ENCODE results near the gene ISYNA1. TPM values are rescaled to one million over a fixed set of nuclear protein-coding genes. Genes with fewer than 3 reads are reported as not detected.

ISYNA1 gene
- total and polyA plus RNA-seq, 4 donors, result 42.1 to 535 (median 71.3) TPM

GRCh38 chr19:18399008-18399407 is 38.9 kb downstream of the ISYNA1 start:
- H3K27me3 ChIP-seq (ENCODE audit: control insufficient read depth in 1 of 2, insufficient read depth in 2 of 2, low read length in 1 of 2), result no peaks in the 10 kb centered on the region
- no peak overlapping the region for H3K4me3 ChIP-seq (ENCODE audit: low read length in 2 of 2)
- H3K27ac ChIP-seq (ENCODE audit: low read depth in 1 of 2, low read length in 2 of 2), result no peak overlapping the region
- whole genome bisulfite sequencing, 2 donors, result 39% methylated on average over 6 of the region's 6 CpGs
- no peaks in the 10 kb centered on the region for H3K36me3 ChIP-seq (ENCODE audit: control insufficient read depth in 1 of 2, insufficient read depth in 2 of 2, low read length in 1 of 2)
- intact Hi-C loops (cut with DNase I), result no loop called here
- ATAC-seq (ENCODE audit: low FRiP score), result no peak
- H3K4me1 ChIP-seq (ENCODE audit: control insufficient read depth in 1 of 2, insufficient read depth in 2 of 2, low read length in 2 of 2), result no peaks in the 10 kb centered on the region
- DNase-seq, result peak in 1 of 2 donors; percentile 81
- no peaks in the 10 kb centered on the region for H3K9me3 ChIP-seq (ENCODE audit: control insufficient read depth, low read length)

- intact Hi-C loops (cut with DNase I), result no loop called here
- peak in 1 of 2 donors; percentile 84 for DNase-seq
- H3K4me1 ChIP-seq (ENCODE audit: control insufficient read depth in 1 of 2, insufficient read depth in 2 of 2, low read length in 2 of 2), result no peaks in the 10 kb centered on the region
- H3K4me3 ChIP-seq (ENCODE audit: low read length in 2 of 2), result no peak within 1 kb of the TSS
- WGBS, 2 donors, result 20 to 21% methylated on average over 33 of the region's 33 CpGs
- H3K27ac ChIP-seq (ENCODE audit: low read depth in 1 of 2, low read length in 2 of 2), result no peak within 1 kb of the TSS
- H3K9me3 ChIP-seq (ENCODE audit: control insufficient read depth, low read length), result no peaks in the 10 kb centered on the region
- H3K27me3 ChIP-seq (ENCODE audit: control insufficient read depth in 1 of 2, insufficient read depth in 2 of 2, low read length in 1 of 2), result no peaks in the 10 kb centered on the region
- ATAC-seq (ENCODE audit: low FRiP score), result peak; percentile 63
- H3K36me3 ChIP-seq (ENCODE audit: control insufficient read depth in 1 of 2, insufficient read depth in 2 of 2, low read length in 1 of 2), result no peaks in the 10 kb centered on the region
Observed at GRCh38 chr19:18397242-18398202, 40.4 kb downstream of the ISYNA1 start, which contains the start of gene LRRC25. TSS of gene LRRC25 (minus strand) at chr19:18397622. CDS start at chr19:18396963, 659 bp downstream.

- intact Hi-C loops (cut with DNase I), result no loop called here
- no peak for DNase-seq
- 60 to 64% methylated on average over 37 of the region's 37 CpGs for WGBS, 2 donors
- Histone ChIP-seq H3K27ac (ENCODE audit: low read depth in 1 of 2, low read length in 2 of 2) (no peak overlapping the region), H3K4me1 (ENCODE audit: control insufficient read depth in 1 of 2, insufficient read depth in 2 of 2, low read length in 2 of 2) (no peaks in the 10 kb centered on the region), H3K36me3 (ENCODE audit: control insufficient read depth in 1 of 2, insufficient read depth in 2 of 2, low read length in 1 of 2) (no peaks in the 10 kb centered on the region), H3K27me3 (ENCODE audit: control insufficient read depth in 1 of 2, insufficient read depth in 2 of 2, low read length in 1 of 2) (no peaks in the 10 kb centered on the region), H3K4me3 (ENCODE audit: low read length in 2 of 2) (no peak overlapping the region), H3K9me3 (ENCODE audit: control insufficient read depth, low read length) (no peaks in the 10 kb centered on the region)
- no peak for ATAC-seq (ENCODE audit: low FRiP score)
Observed at GRCh38 chr19:18396471-18397241, 41.3 kb downstream of the ISYNA1 start.

GRCh38 chr19:18393836-18394235 is 44.1 kb downstream of the ISYNA1 start:
- Histone ChIP-seq H3K9me3 (ENCODE audit: control insufficient read depth, low read length) (no peaks in the 10 kb centered on the region), H3K4me3 (ENCODE audit: low read length in 2 of 2) (no peak overlapping the region), H3K4me1 (ENCODE audit: control insufficient read depth in 1 of 2, insufficient read depth in 2 of 2, low read length in 2 of 2) (no peaks in the 10 kb centered on the region), H3K27me3 (ENCODE audit: control insufficient read depth in 1 of 2, insufficient read depth in 2 of 2, low read length in 1 of 2) (no peaks in the 10 kb centered on the region), H3K36me3 (ENCODE audit: control insufficient read depth in 1 of 2, insufficient read depth in 2 of 2, low read length in 1 of 2) (no peaks in the 10 kb centered on the region), H3K27ac (ENCODE audit: low read depth in 1 of 2, low read length in 2 of 2) (no peak overlapping the region)
- ATAC-seq (ENCODE audit: low FRiP score) (no peak), DNase-seq (peak in 1 of 2 donors; percentile 75)
- 66 to 67% methylated on average over 7 of the region's 7 CpGs for WGBS, 2 donors
- intact Hi-C loops (cut with DNase I), result no loop called here

GRCh38 chr19:18392926-18393325 is 45.0 kb downstream of the ISYNA1 start:
- no peaks in the 10 kb centered on the region for H3K9me3 ChIP-seq (ENCODE audit: control insufficient read depth, low read length)
- no peak overlapping the region for H3K4me3 ChIP-seq (ENCODE audit: low read length in 2 of 2)
- whole genome bisulfite sequencing, 2 donors, result 78 to 83% methylated on average over 5 of the region's 5 CpGs

GRCh38 chr19:18392417-18392816 is 45.5 kb downstream of the ISYNA1 start:
- ATAC-seq (ENCODE audit: low FRiP score) (no peak), DNase-seq (peak in 1 of 2 donors; percentile 82)
- no peaks in the 10 kb centered on the region for H3K9me3 ChIP-seq (ENCODE audit: control insufficient read depth, low read length)
- H3K4me3 ChIP-seq (ENCODE audit: low read length in 2 of 2), result no peak overlapping the region
- WGBS, 2 donors, result 51% methylated on average over 11 of the region's 11 CpGs
- no peaks in the 10 kb centered on the region for H3K27me3 ChIP-seq (ENCODE audit: control insufficient read depth in 1 of 2, insufficient read depth in 2 of 2, low read length in 1 of 2)
- no peaks in the 10 kb centered on the region for H3K36me3 ChIP-seq (ENCODE audit: control insufficient read depth in 1 of 2, insufficient read depth in 2 of 2, low read length in 1 of 2)
- no peak overlapping the region for H3K27ac ChIP-seq (ENCODE audit: low read depth in 1 of 2, low read length in 2 of 2)
- H3K4me1 ChIP-seq (ENCODE audit: control insufficient read depth in 1 of 2, insufficient read depth in 2 of 2, low read length in 2 of 2), result no peaks in the 10 kb centered on the region
- intact Hi-C loops (cut with DNase I), result no loop called here

More at GRCh38 chr19:18392926-18393325, 45.0 kb downstream of the ISYNA1 start:
- no peak for DNase-seq
- ATAC-seq (ENCODE audit: low FRiP score), result no peak
- Histone ChIP-seq H3K4me1 (ENCODE audit: control insufficient read depth in 1 of 2, insufficient read depth in 2 of 2, low read length in 2 of 2) (no peaks in the 10 kb centered on the region), H3K27me3 (ENCODE audit: control insufficient read depth in 1 of 2, insufficient read depth in 2 of 2, low read length in 1 of 2) (no peaks in the 10 kb centered on the region), H3K27ac (ENCODE audit: low read depth in 1 of 2, low read length in 2 of 2) (no peak overlapping the region), H3K36me3 (ENCODE audit: control insufficient read depth in 1 of 2, insufficient read depth in 2 of 2, low read length in 1 of 2) (no peaks in the 10 kb centered on the region)
- intact Hi-C loops (cut with DNase I), result no loop called here

- no peaks in the 10 kb centered on the region for H3K9me3 ChIP-seq (ENCODE audit: control insufficient read depth, low read length)
- no peaks in the 10 kb centered on the region for H3K4me1 ChIP-seq (ENCODE audit: control insufficient read depth in 1 of 2, insufficient read depth in 2 of 2, low read length in 2 of 2)
- DNase-seq, result no peak
- WGBS, 2 donors, result 76 to 82% methylated on average over 9 of the region's 9 CpGs
- ATAC-seq (ENCODE audit: low FRiP score), result no peak
- no peaks in the 10 kb centered on the region for H3K36me3 ChIP-seq (ENCODE audit: control insufficient read depth in 1 of 2, insufficient read depth in 2 of 2, low read length in 1 of 2)
- no peak overlapping the region for H3K27ac ChIP-seq (ENCODE audit: low read depth in 1 of 2, low read length in 2 of 2)
- no peaks in the 10 kb centered on the region for H3K27me3 ChIP-seq (ENCODE audit: control insufficient read depth in 1 of 2, insufficient read depth in 2 of 2, low read length in 1 of 2)
- no peak overlapping the region for H3K4me3 ChIP-seq (ENCODE audit: low read length in 2 of 2)
- intact Hi-C loops (cut with DNase I), result no loop called here
Observed at GRCh38 chr19:18391509-18392075, 46.3 kb downstream of the ISYNA1 start.

- whole genome bisulfite sequencing, 2 donors, result 86 to 93% methylated on average over 6 of the region's 6 CpGs
- ATAC-seq (ENCODE audit: low FRiP score) (no peak), DNase-seq (no peak)
- H3K27me3 ChIP-seq (ENCODE audit: control insufficient read depth in 1 of 2, insufficient read depth in 2 of 2, low read length in 1 of 2), result peaks cover 0 to 2% of the 10 kb centered on the region in 2 donors
- no peak overlapping the region for H3K4me3 ChIP-seq (ENCODE audit: low read length in 2 of 2)
- no peaks in the 10 kb centered on the region for H3K36me3 ChIP-seq (ENCODE audit: control insufficient read depth in 1 of 2, insufficient read depth in 2 of 2, low read length in 1 of 2)
- H3K9me3 ChIP-seq (ENCODE audit: control insufficient read depth, low read length), result no peaks in the 10 kb centered on the region
- no peak overlapping the region for H3K27ac ChIP-seq (ENCODE audit: low read depth in 1 of 2, low read length in 2 of 2)
- H3K4me1 ChIP-seq (ENCODE audit: control insufficient read depth in 1 of 2, insufficient read depth in 2 of 2, low read length in 2 of 2), result no peaks in the 10 kb centered on the region
- intact Hi-C loops (cut with DNase I), result no loop called here
Observed at GRCh38 chr19:18390065-18390907, 47.6 kb downstream of the ISYNA1 start.

Data from aorta (tissue), 5 donors.